Measurements from ENCODE around the gene CDK19. TPM values are rescaled to one million over a fixed set of nuclear protein-coding genes. Genes with fewer than 3 reads are reported as not detected.

Gene CDK19
- total and polyA plus RNA-seq, 2 experiments from 2014 or later: 7.7 to 10.1 TPM

- Histone ChIP-seq H3K4me2 (no peak overlapping the region), H3F3A (replicated peaks; ENCODE audit: low read depth) (no peaks in the 10 kb centered on the region), H3K4me1 (ENCODE audit: insufficient read depth) (peaks cover 11% of the 10 kb centered on the region), H4K20me1 (replicated peaks; ENCODE audit: insufficient read depth) (peaks cover 6% of the 10 kb centered on the region; the same call in 1 of the 2 replicates), H3K4me3 (no peak overlapping the region), H3K79me2 (replicated peaks; ENCODE audit: insufficient read depth) (no peaks in the 10 kb centered on the region), H3K27me3 (ENCODE audit: insufficient read depth) (no peaks in the 10 kb centered on the region), H3K36me3 (ENCODE audit: insufficient read depth) (no peaks in the 10 kb centered on the region), H2AFZ (no peak overlapping the region), H3K27ac (ENCODE audit: low read depth) (no peak overlapping the region), H3K9me2 (ENCODE audit: insufficient read depth) (no peaks in the 10 kb centered on the region)
- no peak for DNase-seq (ENCODE audit: low spot score)
- H3K9me3 Mint-ChIP-seq: no peaks in the 10 kb centered on the region
- H3K4me1 Mint-ChIP-seq: peaks cover 10% of the 10 kb centered on the region
- H3K27ac Mint-ChIP-seq: no peak overlapping the region
- H3K4me3 Mint-ChIP-seq: no peak overlapping the region
- H3K36me3 Mint-ChIP-seq (ENCODE audit: low read depth): no peaks in the 10 kb centered on the region
- no peaks in the 10 kb centered on the region for H3K27me3 Mint-ChIP-seq (ENCODE audit: insufficient read depth, low read depth, poor library complexity)
- ATAC-seq: no peak
- no peak for TF ChIP-seq ZNF462 (CRISPR knock-in tag; IDR thresholded peaks at IDR 0.05)
These were observed 111.2 kb downstream of the CDK19 start for GRCh38 chr6:110703906-110704594.

GRCh38 chr6:110703010-110703905 lies 112.0 kb downstream of the CDK19 start:
- Histone ChIP-seq H3F3A (replicated peaks; ENCODE audit: low read depth) (no peaks in the 10 kb centered on the region), H3K79me2 (replicated peaks; ENCODE audit: insufficient read depth) (no peaks in the 10 kb centered on the region), H3K4me2 (no peak overlapping the region), H3K9me2 (ENCODE audit: insufficient read depth) (no peaks in the 10 kb centered on the region), H3K27me3 (ENCODE audit: insufficient read depth) (no peaks in the 10 kb centered on the region), H2AFZ (no peak overlapping the region), H3K4me3 (no peak overlapping the region), H3K27ac (ENCODE audit: low read depth) (no peak overlapping the region), H3K36me3 (ENCODE audit: insufficient read depth) (no peaks in the 10 kb centered on the region), H4K20me1 (replicated peaks; ENCODE audit: insufficient read depth) (peaks cover 6% of the 10 kb centered on the region; the same call in 1 of the 2 replicates), H3K4me1 (ENCODE audit: insufficient read depth) (peaks cover 3% of the 10 kb centered on the region)
- no peak for ATAC-seq
- DNase-seq (ENCODE audit: low spot score): no peak
- no peaks in the 10 kb centered on the region for H3K9me3 Mint-ChIP-seq
- no peak overlapping the region for H3K27ac Mint-ChIP-seq
- no peak overlapping the region for H3K4me3 Mint-ChIP-seq
- peaks cover 2% of the 10 kb centered on the region for H3K4me1 Mint-ChIP-seq
- H3K36me3 Mint-ChIP-seq (ENCODE audit: low read depth): 0 out of 3 replicates have a peak, but pooled peaks cover 3% of the 10 kb centered on the region
- H3K27me3 Mint-ChIP-seq (ENCODE audit: insufficient read depth, low read depth, poor library complexity): no peaks in the 10 kb centered on the region
- TF ChIP-seq EZH2 (IDR thresholded peaks at IDR 0.05; ENCODE audit: low read depth, unreplicated experiment): no peak
- TF ChIP-seq ZNF462 (CRISPR knock-in tag; IDR thresholded peaks at IDR 0.05): no peak
- TF ChIP-seq EZH2phosphoT487 (IDR thresholded peaks at IDR 0.05; ENCODE audit: unreplicated experiment): no peak
